Measurements from ENCODE around the gene COL5A3.

- TF ChIP-seq CTCF (conservative IDR thresholded peaks at IDR 0.05; ENCODE audit: low read length) (no peak), EZH2phosphoT487 (IDR thresholded peaks at IDR 0.05; ENCODE audit: borderline replicate concordance, low read depth, low read length) (no peak)
Observed at GRCh38 chr19:10009714-10010224, 535 bp downstream of the COL5A3 start.

All from OCI-LY7 (cell line).